ENCODE measurements around the gene GUCA1C.

- TF ChIP-seq CTCF (IDR thresholded peaks at IDR 0.05) (no peak), POLR2AphosphoS5 (IDR thresholded peaks at IDR 0.05) (no peak), POLR2A (IDR thresholded peaks at IDR 0.05) (no peak)
Observed at GRCh38 chr3:108976058-108976457, 22.4 kb upstream of the GUCA1C start.

Measured in suprapubic skin (tissue), 4 donors.